ENCODE results near the gene SLC41A1.

The SLC41A1 gene

DNA sequence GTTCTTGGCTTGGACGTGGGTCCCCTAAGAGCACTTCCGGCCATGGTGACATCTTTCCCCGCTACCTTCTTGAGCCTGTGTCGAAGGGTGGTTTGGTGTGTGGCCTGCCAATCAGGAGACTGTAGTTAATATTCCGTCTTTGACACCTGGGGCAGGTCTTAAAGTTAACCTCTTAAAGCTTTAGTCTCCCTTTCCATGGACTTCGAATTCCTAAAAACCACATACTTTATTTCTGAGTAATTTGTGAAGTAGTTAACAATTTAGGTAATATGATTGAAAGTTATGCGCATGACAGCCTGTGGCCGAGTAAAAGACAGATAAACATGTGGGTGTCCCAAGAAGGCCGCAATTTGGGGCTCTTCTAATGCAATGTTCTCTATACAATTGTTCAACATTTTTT lies 27.6 kb downstream of the SLC41A1 start:
- DNase-seq = no peak

DNA sequence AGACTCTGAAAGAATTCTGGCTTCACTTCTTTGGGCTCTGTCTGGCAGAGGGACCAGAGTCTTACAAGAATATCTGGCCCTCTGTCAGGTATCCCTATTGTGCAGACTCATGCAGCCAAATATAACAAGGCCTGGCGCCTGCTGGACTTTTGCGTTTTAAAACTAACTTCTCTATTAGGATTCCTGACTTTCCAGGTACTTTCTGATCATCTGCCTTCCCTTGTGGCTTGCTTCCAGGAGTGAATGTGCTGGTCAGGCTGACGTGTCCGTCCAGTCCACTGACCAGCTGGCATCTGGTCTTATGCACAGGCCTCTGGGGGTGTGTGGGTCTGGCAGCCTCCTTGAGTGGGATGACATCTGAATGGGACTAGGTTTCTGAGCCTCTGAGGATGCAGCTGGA lies 29.1 kb downstream of the SLC41A1 start:
- no peak for DNase-seq

DNA sequence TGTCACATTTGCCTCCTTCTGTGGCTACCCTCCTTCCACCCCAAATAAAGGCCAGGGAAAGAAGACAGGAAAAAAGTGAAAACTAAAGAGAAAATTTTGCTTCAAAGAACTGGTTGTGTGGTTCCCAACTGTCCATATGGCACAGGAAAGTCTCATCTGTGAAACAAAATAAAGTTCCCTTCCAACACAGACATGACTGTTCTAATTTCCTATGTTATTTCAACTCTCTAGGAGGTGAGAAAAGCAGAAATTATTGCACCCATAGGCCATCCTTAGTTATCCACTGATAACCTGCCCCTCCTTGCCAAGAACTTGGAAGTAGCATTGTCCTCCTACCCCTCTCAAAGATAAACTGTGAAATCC lies 29.6 kb downstream of the SLC41A1 start:
- no peak for DNase-seq

DNA sequence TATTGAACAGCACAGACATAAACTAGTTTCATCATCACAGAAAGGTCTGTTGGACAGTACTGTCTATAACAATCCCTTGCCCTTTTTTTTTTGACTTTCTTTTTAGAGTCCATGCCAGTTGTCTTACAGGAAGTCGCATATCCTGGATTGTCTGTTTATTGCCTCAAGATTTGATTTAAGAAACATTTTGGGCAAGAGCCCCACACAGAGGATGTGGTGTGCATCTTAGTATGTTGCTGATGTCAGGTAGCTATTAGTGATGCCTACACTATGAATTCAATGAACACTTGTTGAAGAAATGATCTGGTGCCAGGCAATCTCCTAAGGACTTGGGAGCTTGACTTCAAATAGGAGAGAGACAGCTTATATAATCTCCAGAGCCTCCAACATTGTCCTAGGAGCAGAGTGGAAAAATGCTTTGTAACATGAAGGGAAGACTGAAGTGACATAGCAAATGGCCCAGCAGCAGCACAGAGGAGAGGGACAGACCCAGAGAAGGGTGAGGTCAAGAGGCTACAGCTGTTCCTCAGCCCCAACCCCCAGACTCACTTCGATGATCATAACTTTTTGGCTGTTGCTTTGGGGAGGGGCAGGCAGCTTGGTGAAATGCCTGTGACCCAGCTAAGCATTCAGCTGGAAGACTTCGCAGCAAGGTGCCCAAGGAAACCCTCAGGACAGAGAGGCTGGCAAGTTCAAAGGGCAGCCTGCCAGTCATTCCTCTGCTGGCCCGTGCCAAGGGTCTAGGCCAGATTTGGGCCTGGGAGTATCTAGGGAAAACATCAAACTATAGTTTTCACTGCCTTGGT lies 30.2 kb downstream of the SLC41A1 start:
- DNase-seq = no peak

DNA sequence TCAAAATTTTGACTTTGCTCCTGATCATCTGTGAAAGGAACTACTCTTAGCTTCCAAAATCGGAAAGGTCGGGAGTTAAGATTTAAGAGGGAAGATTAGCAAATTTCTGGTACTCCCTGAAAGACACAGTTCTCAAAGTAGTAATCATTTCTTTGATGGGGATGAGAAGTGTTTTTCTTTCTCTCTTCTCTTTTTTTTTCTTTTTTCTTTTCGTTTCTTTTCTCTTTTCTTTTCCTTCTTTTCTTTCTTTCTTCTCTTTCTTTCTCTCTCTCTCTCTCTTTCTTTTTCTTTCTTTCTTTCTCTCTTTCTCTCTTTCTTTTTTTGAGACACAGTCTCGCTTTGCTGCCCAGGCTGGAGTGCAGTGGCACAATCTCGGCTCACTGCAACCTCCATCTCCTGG lies 32.7 kb downstream of the SLC41A1 start:
- no peak for DNase-seq

DNA sequence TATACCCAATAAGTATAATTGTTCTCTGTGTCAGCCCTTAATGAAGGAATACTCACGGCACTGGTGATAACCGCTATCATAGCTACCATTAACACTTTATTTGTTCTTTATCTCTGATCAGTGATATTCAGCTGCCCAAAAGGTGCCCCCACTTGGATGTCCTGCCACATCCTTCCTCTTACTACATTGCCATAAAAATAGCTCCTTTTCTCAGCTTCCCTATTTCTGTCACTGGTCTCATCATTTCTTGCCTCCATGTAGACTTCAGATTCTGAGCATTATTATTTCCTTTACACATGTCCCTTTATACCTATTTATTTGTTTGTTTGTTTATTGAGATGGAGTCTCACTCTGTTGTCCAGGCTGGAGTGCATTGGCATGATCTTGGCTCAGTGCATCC lies 35.0 kb downstream of the SLC41A1 start:
- DNase-seq = no peak

DNA sequence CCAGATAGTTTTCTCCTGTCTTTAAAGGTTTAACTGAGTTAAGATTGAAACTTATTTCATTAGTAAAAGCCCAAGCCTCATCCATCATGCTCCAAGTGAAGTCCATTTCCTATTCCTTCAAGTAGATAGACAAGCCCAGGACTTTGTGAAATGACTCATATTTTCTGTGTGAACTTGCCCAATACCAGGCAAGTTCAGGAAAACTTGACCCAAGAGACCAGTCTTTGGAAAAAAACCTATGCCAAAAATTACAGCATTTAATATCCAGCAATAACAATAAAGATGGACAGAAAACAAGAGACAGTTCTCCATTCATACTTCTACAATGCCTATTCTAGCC lies 37.3 kb downstream of the SLC41A1 start:
- DNase-seq = no peak

DNA sequence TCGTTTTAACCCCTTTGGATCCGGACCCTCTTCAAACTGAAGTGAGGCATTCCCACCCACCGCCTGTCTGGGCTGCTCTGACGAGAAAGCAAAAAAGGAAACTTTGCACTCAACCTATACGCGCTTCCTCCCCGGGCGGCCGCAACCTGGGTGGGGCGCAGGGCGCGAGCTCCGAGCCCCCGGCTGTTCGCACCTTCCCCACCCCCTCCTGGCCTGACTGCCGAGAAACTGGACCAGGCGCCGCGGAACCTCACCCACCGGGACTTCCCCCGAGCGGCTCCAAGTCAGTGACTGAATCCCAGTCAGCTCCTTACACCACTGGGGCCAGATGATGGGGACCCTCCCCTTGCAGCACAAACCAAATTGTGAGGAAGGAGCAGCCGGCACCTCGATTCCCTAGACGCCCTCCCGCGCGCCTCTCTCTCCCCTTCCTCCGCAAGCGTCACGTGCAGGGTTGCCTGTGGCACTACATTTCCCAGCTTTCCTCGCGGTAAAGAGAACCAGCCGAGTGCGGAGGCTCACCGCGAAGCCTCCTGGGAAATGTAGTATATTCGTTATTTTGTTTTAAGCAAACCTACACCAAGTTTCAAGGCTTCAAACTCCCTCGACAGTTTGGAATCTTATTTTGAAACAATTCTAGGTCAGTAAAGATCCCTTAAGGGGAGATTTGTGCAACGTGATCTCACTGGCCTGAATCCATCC lies 37.8 kb downstream of the SLC41A1 start, which contains the start of gene RAB29:
Gene RAB29 (minus strand): TSS at position 468 of the 702 bp plus-strand sequence. CDS start 526 bp downstream, outside the sequence.
- peak; percentile 50 for DNase-seq

DNA sequence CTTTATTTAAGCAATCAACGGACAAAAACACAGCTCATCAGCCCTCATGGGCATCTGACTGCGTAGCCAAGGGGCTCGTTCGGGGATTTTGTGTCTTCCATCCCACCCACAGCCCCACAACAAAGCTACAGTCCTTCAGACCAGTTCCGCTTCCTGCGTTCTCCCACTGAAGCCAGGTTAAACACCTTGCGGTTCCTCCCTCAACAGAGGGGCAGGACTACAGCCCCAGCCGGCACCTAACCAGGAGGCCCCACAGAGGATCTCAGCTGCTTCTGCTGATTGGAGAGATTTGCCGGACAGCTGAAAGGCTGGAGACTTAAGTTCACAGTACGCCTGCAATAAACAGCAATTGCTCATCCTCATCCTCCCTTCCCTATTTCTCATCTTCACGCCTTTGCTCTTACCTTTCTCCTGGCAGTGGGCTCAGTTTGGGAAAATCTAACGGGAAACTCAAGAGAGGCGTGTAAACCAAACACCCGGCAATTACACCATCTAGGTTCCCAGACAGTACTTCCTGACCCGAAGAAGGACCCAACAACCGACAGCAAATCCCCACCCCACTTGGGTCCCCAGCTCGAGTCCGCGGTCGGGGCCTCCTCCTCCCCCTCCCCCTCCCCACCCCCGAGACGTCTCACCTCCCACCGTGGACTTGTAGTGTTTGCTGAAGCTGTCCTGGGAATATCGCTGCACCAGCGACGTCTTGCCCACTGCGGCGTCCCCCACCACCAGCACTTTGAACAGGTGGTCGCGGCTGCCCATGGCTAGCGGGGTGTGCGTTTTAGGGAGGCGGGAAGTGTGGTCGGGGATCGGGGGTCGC lies 38.6 kb downstream of the SLC41A1 start:
- no peak for DNase-seq

DNA sequence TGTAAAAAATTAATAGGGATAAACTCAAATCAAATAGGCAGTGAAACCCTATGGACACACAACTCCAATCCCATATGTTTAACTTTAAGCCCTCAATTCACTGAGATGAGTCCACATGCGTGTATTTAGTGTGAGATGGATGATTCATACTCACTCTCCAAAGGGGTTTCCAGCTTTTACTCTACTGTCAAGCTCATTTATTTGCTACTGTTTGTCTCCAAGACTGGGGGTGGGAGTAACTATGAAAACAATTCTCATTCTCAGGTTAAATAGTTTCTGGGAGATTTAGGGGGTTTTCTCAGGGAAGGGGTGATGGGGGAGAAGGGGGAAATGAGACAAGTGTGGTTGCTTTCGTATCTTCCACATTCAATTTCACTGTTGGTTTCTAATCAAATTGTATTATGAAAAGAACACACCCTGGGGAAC lies 40.4 kb downstream of the SLC41A1 start:
- no peak for DNase-seq

DNA sequence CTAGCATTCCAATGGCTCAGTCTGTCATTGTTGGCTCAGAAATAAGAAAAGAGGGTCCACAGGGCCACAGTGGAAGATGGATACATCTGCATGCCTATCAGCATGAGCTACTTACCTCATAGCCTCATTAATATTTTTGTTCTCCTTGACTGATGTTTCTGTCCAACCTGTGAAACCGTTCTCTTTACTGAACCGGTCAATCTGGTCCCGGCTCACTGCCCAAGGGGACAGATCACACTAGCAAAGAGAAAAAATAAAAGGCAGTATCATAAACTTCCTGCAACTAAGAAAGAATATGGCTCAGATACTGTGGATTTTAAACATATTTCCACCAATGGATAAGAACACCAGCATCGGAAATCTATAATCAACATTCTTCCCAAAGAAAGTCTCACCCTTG lies 42.4 kb downstream of the SLC41A1 start:
- DNase-seq = no peak

DNA sequence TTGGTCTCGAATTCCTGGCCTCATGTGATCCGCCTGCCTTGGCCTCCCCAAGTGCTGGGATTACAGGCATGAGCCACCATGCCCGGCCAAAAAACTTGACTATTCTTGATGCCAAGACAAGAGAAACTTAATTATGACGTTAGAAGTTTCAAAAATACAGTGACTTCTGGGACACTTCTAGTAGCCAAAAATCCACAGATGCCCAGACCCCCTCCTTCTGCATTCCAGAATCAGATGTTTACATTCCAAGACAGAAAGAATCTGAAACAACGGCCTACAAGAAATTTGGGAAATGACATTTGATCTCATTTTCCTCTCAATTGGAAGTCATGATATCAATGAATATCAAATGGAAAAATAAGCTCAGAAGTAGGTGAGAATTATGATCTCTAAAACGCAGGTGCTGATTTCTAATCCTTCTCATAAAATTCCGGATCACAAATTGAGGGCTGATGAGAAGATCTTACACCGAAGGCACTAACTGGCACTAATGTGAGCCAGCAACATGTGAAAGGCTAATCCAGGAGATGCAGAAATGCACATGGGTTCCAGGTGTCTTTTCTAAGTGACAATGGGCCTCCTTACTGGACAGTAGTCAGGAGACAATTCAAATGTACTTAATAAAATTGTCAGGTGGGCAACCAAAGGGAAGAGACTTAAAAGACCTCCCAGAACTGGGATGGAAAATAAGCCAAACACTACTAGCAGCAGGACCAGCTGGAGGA lies 43.2 kb downstream of the SLC41A1 start:
- DNase-seq = no peak

DNA sequence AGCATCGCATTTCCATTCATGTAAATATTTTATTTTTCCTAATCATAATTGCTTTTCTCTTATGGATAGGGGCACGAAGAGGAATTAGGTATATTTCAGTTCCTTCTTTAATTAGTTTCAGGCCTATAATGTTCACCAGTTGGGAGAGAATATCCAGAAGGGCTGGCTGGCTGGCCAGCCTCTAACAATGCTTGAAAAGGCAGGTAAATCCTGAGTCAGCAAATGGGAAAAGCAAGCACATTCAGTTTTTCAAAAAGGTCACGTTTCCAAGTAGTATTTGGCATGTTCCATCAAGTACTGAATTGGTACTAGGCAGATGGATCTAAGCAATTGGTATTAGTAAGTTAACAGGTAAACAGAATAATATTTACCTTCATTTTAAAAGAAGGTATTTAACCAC lies 45.8 kb downstream of the SLC41A1 start:
- DNase-seq = no peak

DNA sequence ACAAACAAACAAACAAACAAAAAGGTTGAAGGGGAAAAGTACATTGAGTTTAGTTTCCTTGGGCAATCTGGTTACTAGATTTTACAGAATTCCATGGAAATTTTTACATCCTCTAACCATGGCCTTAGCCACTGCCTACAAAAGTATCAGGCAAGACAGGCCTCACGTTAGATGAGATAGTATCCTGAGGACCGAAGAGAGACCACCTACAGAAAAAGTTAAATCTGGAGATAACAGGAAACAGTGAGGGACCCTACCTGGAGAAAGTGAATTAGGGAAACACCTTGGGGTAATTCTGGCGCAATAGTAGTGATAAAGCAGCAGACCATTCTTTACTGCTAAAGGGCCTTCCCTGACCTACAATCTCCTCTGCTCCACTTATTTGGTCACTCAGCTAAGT lies 46.4 kb downstream of the SLC41A1 start:
- no peak for DNase-seq

DNA sequence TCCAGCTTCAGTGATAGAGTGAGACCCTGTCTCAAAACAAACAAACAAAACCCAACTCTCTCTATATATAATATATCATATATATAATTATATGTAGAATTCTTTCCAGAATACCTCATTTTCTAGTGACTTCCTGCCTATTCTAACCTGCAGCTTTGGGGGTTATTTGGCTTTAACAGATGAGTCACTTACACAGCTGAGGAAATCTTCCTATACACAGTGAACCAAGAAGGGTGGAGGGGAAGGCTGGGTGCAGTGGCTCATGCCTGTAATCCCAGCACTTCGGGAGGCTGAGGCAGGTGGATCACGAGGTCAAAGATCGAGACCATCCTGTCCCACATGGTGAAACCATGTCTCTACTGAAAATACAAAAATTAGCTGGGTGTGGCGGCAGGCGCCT lies 47.0 kb downstream of the SLC41A1 start:
- DNase-seq = no peak

DNA sequence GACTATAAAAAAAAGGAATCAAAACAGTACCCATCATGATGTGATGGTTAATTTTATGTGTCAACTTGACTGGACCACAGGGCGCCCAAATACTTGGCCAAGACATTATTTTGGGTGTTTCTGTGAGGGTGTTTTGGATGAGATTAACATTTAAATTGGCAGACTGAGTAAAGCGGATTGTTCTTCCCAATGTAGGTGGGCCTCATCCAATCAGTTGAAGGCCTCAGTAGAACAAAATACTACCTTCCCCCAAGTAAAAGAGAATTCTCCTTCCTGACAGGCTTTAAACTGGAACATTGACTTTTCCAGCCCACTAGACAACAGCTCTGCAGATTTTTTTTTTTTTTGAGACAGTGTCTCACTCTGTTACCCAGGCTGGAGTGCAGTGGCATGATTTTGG lies 48.4 kb downstream of the SLC41A1 start:
- DNase-seq = no peak

DNA sequence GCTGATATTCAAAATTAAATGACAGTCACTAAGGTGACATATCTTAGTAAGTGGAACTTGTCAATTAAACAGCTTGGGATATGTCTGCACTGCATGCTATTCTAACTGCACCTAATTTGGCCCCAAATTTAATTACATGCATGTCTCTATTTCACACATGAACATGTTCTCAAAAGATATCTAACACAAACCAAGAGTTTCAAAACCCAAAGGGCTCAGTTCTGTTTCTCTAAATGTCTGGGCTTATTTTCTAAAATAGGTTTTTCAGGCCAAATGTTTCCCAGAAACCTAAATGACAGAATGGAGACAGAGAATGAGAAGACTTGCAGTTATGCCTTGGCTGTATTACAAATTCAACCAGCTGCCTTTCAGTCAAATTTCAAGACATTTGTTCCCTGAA lies 49.0 kb downstream of the SLC41A1 start:
- no peak for DNase-seq

DNA sequence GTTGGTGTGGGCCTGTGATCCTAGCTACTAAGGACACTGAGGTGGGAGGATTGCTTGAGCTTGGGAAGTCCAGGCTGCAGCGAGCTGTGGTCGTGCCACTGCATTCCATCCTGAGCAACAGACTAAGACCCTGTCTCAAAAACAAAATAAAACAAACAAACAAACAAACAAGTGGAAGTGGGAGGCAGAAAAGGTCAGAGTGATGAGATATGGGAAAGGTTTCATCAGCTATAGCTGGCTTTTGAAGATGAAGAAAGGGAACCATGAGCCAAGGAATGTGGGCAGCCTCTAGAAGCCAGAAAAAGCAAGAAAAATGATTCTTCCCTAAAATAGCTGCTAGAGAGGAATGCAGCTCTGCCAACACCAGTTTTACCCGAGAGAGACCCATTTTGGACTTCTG lies 52.4 kb downstream of the SLC41A1 start:
- no peak for DNase-seq

DNA sequence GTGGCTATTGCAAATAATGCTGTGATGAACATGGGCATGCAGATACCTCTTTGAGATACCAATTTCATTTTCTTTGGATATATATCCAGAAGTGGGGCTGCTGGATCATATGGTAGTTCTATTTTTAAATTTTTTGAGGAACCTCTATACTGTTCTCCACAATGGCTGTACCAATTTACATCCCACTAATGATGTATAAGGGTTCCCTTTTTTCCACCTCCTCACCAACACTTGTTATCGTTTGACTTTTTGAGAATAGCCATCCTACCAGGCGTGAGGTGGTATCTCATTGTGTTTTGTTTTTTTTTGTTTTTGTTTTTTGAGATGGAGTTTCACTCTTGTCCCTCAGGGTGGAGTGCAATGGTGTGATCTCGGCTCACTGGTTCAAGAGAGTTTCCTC lies 56.4 kb downstream of the SLC41A1 start:
- no peak for DNase-seq

DNA sequence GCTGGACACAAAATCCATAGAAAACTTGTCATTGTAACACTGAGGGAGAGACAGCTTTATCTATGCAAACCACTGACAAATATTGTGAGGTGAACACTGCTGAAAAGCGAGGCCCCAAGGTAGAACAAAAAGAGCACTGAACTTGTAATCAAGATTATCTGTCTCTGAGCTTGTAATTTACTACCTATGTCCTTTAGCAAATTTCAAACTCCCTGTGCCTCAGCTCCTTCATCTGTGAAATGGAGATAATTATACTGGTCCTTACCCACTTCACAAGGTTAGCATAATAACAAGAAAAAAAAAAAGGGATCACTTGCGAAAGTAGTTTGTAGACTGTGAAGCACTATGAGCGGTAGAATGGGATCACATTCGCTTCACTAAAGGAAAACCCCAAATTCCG lies 58.1 kb downstream of the SLC41A1 start:
- DNase-seq = no peak

DNA sequence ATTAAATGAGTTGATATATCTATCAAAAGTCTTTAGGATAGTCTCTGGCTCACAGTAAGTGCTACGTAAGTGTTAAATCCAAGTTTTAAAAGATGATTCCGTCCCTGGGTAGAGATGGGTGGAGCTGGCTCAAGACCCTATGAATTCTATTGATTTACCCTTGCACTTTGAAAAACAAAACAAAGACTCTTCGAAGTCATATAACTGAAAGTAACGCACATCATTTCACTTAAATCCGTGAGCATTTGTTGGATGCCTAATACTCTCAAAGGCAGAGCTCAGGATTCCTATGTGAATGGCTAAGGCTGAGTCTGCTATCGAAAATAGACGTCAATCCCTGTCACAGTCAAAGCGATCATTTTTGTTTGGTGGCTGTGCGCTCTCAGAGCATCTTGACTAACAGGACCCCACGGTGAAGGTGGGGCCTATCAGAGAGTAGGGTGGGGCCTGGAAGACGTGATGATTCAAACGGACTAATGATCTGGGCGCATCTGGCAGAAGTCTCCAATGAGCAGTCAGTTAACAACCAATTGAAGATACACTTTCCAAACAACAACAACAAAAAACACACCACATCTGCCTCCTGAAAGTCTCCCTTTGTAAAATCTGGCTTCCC lies 61.9 kb downstream of the SLC41A1 start:
- DNase-seq = no peak

DNA sequence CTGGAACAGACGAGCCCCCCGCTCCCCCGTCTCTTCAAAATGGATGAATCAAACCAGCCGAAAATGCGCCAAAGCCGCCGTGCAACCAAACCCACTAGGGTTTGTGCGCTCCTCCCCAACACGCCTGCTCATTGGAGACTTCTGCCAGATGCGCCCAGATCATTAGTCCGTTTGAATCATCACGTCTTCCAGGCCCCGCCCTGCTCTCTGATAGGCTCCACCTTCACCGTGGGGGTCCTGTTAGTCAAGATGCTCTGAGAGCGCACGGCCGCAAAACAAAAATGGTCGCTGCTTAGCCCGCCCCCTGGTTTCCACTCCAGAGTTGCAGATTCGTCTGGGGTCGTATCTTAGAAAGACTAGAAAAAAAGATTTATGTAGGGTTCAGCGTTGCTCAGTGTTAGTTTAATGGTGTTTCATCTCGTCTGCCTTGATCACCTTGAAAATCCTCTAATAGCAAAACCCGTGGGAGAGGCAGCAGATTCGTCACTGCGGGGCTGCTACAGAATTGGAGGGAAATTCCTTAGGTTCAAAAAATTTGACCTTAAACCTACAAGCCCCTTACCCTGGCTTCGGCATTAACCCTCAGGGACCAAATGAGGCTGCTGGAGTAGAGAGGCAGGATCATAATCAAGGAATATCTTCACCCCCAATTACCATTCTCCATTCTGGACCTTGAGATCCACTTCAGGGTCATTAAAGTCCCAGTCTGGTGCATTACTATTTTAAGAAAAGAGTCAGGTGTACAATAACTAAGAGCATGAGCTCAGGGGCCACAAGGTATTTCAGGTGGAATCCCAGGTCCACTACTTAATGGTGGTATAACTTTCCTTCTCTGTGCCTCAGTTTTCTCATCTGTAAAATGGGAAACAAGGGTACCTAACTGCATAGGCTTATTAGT lies 62.6 kb downstream of the SLC41A1 start, which contains the start of gene NUCKS1:
Gene NUCKS1 (minus strand): TSS at position 45 of the 898 bp plus-strand sequence. CDS start 209 bp downstream, outside the sequence.
- DNase-seq = peak; percentile 99
